Stimulated activated CD8-positive, alpha-beta memory T cell treated with anti-CD3 and anti-CD28 coated beads, Interleukin-7, amount 100 ng/mL, for 48 hours (primary cell): Measurements from ENCODE around the gene PRR23B.

Experiments
- DNase-seq, 2 donors: peaks; one replicate each; pipeline ENCODE4 v3.0.0-alpha.2; 2020; ENCODE audit warnings: low read depth in 1 of 2; ENCODE audit errors: extremely low read depth in 1 of 2

The PRR23B gene

DNA sequence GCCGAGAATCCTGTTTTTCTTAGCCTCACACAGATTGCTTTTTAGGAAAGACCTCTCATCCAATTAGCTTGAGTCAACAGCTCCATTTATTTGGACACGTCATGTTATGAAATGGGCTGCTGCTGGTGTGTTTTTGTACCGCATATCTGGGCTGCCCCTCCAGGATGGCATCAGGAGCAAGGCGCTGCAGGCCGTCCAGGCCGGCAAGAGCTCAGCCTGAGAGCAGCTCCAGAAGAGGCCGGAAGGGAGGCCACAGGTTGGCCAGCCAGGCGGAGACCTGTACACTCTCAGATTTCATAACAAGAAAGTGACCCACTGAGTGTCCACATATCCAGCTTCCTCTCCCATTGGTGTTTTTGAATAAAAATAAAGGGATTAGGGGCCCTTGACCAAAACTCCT, 45.4 kb downstream of the PRR23B start:
- DNase-seq = no peak

DNA sequence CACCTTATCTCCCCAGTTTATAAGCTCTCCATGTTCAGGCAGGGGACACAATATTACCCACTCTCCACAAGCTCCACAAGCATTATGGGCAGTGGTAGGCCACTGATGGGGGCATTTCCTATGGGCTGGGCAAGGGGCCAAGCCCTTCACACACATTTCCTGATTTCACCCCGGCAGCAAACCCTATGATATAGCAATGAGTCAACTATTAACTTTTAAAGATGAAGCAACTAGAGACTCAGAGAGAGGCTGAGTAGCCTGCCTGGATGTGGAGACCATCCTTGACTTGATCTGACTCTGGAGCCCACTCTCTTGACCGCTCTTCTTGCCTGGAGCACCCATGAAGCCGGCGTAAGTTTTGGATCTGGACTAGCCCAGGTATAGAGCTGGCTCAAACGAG, 46.3 kb downstream of the PRR23B start:
- DNase-seq = no peak

DNA sequence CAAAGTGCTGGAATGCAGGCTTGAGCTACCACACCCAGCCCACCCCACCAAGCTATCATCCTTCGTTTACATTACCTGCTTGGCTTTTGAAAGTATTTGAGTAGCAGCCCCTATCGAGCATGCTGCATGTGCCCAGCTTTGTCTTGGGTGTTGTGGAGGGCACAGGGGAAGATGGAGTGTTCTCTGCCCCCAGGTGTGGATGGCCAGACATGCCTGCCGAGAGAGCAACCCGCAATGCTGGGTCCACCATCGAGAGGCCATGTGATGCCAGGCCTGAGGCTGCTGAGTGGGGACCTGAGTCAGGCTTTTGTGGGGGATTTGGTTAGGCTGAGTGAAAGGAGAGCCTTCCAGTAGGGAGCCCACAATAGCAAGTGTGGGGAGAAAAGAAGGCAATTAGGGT, 47.8 kb downstream of the PRR23B start:
- no peak for DNase-seq

DNA sequence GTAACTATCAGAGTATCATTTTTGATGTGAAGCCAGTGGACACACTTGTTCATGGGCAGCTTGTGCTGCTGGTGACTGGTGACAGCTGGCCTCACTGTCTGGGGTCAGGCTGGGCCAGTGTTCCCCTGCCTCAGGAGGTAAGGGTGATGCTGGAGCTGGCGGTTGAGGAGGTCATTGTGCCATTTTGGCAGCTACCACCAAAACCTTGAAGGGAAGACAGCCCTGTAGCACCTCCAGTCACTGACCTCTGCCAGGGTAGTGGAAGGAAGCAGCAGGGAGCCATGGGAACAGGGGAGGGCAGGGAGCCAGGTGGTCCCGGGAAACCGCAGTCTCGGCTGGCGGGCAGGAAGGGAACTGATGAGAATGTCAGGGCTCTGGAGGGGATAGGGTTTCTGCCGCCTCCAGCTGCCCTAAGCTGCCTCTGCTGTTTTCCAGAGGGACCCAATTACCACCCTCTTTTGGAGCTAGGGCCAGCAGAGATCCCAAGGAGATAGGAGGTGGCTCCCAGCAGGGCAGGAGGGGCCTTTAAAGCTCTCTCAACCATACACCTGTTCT, 48.9 kb downstream of the PRR23B start:
- no peak for DNase-seq
